NOMO-1 treated with dmso at 0.1 percent for 144 hours (cell line): ENCODE measurements around the gene SRL.
"Not testable (repeated sequence)": the region's sequence is repeated elsewhere in the genome, so short reads cannot be mapped to it uniquely, and the experiment has no call there.

Source experiments
- DNase-seq: peaks from one replicate; lab custom pipeline; 2025; ENCODE audit not compliant: unreplicated experiment; lab: John Stamatoyannopoulos, UW

Gene SRL

GRCh38 chr16:4261557-4262172 lies 19.8 kb upstream of the SRL start:
- DNase-seq = no peak

- DNase-seq = no peak
Observed at GRCh38 chr16:4260360-4260759, 18.5 kb upstream of the SRL start.

GRCh38 chr16:4257646-4258556 lies 16.0 kb upstream of the SRL start:
- no peak for DNase-seq

- peak; percentile 98 for DNase-seq
Observed at GRCh38 chr16:4253394-4254150, 11.7 kb upstream of the SRL start.

DNA sequence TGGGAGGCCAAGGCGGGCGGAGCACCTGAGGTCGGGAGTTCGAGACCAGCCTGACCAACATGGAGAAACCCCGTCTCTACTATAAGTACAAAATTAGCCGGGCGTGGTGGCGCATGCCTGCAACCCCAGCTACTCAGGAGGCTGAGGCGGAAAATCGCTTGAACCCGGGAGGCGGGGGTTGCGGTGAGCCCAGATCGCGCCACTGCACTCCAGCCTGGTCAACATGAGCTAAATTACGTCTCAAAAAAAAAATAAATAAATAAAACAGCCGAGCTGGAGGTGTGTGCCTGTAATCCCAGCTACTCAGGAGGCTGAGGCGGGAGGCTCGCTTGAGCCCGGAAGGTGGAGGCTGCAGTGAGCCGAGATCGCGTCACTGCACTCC lies 11.1 kb upstream of the SRL start:
- DNase-seq = not testable (repeated sequence)

DNA sequence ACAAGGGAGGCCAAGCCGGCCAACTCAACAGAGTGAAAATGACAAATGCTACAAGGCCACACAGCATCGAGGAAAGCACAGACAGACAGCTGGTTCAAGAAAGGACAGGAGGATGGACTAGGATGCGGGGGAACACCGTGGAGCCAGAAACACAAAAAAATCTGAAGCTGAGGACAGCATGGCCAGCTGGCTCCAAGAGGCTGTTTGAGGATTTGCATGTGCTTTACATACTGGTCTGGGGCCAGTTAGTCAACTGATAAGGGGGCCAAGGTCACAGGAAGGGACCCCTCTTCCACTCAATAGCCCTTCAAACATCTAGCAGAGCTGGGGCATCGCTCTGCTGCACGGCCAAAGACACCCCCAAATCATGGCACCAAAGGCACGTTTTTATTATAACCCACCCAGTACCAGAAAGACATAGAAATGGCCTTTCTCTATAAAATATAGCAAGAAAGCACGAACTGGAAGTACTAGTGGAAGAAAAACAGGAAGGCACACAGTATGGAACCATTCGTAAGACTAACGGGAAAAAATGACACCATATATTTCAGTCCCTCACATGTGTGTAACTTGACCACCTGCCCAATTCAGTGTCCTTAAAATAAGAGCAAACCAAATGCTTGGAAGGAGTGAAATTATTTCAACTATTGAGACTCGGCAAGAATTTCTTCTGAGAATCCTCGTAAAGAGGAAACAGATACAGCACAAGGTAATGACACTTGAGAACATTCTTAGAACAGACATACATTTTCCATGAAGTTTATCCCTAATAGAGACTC lies 7.8 kb upstream of the SRL start:
- no peak for DNase-seq

- no peak for DNase-seq
Observed at GRCh38 chr16:4247460-4247784, 5.5 kb upstream of the SRL start.

GRCh38 chr16:4246777-4247459 lies 5.0 kb upstream of the SRL start:
- no peak for DNase-seq

- DNase-seq = peak; percentile 65
Observed at GRCh38 chr16:4245077-4245791, 3.4 kb upstream of the SRL start.

DNA sequence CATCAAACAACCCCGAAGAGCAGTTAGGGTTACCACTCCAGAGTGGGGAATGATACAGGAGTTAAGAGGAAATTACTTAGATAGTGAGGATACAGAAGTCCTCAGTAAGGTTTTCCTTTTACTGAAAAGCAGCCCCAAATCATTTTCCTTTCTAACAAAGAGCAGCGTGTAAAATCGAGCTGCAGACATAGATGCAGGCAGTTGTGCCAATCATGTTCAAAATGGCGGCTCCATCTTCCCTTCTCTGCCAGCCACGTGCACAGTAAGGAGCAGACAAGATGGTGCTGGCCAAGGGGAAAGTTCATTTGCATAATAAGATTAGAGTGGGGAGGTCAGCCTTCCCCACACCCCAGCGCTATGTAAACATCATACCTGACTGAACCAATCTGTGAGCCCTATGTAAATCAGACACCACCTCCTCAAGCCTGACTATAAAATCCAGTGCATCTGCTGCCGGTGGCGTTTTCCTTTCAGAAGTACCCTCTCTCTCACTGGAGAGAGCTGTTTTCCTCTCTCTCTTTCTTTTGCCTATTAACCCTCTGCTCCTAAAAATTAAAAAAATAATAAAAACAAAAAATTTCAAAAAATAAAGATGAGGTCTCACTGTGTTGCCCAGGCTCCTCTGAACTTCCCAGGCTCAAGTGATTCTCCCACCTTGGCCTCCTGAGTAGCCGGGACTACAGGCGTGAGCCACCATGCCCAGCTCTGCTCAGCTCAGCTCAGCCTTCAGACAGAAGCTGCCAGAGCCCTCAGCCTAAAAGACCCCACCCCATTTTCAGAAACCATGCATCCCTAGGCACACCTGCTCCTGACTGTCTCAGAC lies 2.6 kb upstream of the SRL start:
- no peak for DNase-seq

GRCh38 chr16:4241258-4241927 lies 487 bp downstream of the SRL start:
- no peak for DNase-seq

GRCh38 chr16:4240624-4241023 lies 1.3 kb downstream of the SRL start:
- no peak for DNase-seq

DNA sequence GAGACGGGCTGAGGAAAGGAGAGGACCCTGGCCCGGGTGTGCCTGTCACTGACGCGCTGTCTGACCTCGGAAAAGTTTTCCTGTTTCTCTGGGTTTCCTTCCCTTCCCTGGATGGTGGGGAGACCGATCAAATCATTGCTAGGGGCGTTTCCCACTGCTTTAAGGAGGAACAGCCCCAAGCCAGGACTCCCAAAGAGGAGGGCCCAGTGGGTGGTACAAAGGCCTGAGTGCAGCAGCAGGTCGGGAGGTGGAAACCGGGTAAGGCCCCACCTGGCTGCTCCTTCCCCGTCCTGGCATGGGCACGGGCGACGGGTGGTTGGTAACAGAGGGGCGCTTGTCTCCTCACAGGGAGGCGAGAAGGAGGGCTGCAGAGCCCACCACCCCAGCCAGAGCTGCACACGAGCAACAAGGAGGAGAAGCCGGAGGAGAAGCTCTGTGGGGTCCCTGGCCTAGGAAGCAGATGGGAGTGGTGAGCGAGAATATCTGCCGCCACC lies 2.2 kb downstream of the SRL start:
- no peak for DNase-seq

GRCh38 chr16:4239020-4239419 lies 2.9 kb downstream of the SRL start:
- DNase-seq = no peak

DNA sequence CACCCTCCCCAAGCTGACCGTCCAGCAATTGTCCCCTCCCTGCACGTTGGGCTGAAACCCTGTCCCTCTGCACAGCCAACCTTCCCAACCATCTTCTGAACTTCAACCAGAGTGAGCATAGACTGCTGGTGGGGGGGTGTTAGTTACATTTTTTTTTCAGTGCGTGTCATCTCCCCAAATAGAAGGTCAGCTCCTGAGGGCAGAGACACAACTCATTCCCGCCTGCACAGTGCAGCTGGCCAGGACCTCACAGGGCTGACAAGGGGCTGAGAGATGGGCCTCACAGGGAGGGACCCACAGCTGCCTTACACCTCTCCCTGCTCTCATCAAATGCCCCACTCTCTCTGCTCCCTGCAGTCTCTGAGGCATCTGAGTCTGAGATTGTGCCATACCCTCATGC lies 8.4 kb downstream of the SRL start:
- no peak for DNase-seq

- no peak for DNase-seq
Observed at GRCh38 chr16:4232541-4233386, 9.1 kb downstream of the SRL start.

GRCh38 chr16:4231886-4232285 lies 10.0 kb downstream of the SRL start:
- DNase-seq = no peak

DNA sequence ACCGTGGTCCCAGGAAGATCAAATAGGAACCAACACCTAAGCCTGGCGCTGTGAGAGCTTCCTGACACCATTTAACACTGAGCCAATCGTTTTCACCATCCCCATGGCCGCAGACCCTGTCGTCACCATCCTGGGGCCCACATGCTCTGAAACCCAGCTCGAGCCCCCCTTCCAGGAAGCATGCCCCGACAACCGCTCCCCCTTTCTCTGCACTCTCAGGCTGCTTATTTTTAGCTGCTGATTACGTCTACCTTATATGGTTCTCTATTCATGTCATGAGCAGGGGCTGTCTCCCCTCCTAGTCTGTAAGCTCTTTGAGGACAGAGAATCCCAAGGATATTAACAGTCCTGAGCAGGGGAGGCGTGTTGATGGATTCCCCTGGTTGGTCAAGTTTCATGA lies 10.5 kb downstream of the SRL start:
- DNase-seq = no peak
